Measurements from ENCODE around the gene CD40LG.

GRCh38 chrX:136626237-136626636 is 21.7 kb upstream of the CD40LG start:
- TF ChIP-seq CTCF (IDR thresholded peaks at IDR 0.05; ENCODE audit: insufficient read depth, low read length, poor library complexity, severe bottlenecking) = no peak
- no peak for TF ChIP-seq EZH2phosphoT487 (conservative IDR thresholded peaks at IDR 0.05; ENCODE audit: low read length)

Measured in SU-DHL-6 (cell line).